MM.1S (cell line): ENCODE measurements around the gene SPOCK2.

Experiments used
- DNase-seq: peaks from one replicate; pipeline ENCODE4 v3.0.0-alpha.2; 2015
- H2AFZ ChIP-seq: fragments of 300-600 bp; sonication (generic); 2 replicates; pipeline ENCODE4 v1.6.0; 2016; ENCODE audit warnings: antibody characterized with exemption, low read length
- H3F3A ChIP-seq: fragments of 300-600 bp; sonication (generic); 2 replicates; pipeline ENCODE4 v1.6.1; 2016; ENCODE audit warnings: mild to moderate bottlenecking, antibody characterized with exemption, low read length, moderate library complexity, mixed read lengths; ENCODE audit not compliant: insufficient read depth
- H3K27ac ChIP-seq: fragments of 300-600 bp; sonication (generic); 2 replicates; pipeline ENCODE4 v1.5.1; 2016; ENCODE audit warnings: mild to moderate bottlenecking, low read length
- H3K27me3 ChIP-seq: fragments of 300-600 bp; sonication (generic); replicated peaks from 2 replicates; pipeline ENCODE4 v1.6.0; 2016; ENCODE audit warnings: low read length; ENCODE audit not compliant: insufficient read depth
- H3K36me3 ChIP-seq: fragments of 300-600 bp; sonication (generic); replicated peaks from 2 replicates; pipeline ENCODE4 v1.6.1; 2016; ENCODE audit warnings: mild to moderate bottlenecking, low read length, mixed read lengths; ENCODE audit not compliant: insufficient read depth
- H3K4me1 ChIP-seq: fragments of 300-600 bp; sonication (generic); 2 replicates; pipeline ENCODE4 v1.6.1; 2016; ENCODE audit warnings: low read length, mixed read lengths
- H3K4me2 ChIP-seq: fragments of 300-600 bp; sonication (generic); 2 replicates; pipeline ENCODE4 v1.6.0; 2016; ENCODE audit warnings: low read depth, low read length
- H3K4me3 ChIP-seq: fragments of 300-600 bp; sonication (generic); 2 replicates; pipeline ENCODE4 v1.5.1; 2016; ENCODE audit warnings: low read length, mixed read lengths
- H3K79me2 ChIP-seq: fragments of 300-600 bp; sonication (generic); 2 replicates; pipeline ENCODE4 v1.6.1; 2016; ENCODE audit warnings: mixed run types, low read length, mixed read lengths
- H3K9ac ChIP-seq: fragments of 300-600 bp; sonication (generic); 2 replicates; pipeline ENCODE4 v1.6.1; 2016; ENCODE audit warnings: low read length, mixed read lengths
- H3K9me2 ChIP-seq: fragments of 300-600 bp; sonication (generic); replicated peaks from 2 replicates; pipeline ENCODE4 v1.6.1; 2016; ENCODE audit warnings: mild to moderate bottlenecking, low read length, mixed read lengths; ENCODE audit not compliant: insufficient read depth
- H3K9me3 ChIP-seq: fragments of 300-600 bp; sonication (generic); replicated peaks from 2 replicates; pipeline ENCODE4 v1.6.1; 2016; ENCODE audit warnings: mild to moderate bottlenecking, low read length, mixed read lengths; ENCODE audit not compliant: insufficient read depth
- H4K20me1 ChIP-seq: fragments of 300-600 bp; sonication (generic); 2 replicates; pipeline ENCODE4 v1.6.1; 2016; ENCODE audit warnings: mild to moderate bottlenecking, low read length, moderate library complexity, mixed read lengths; ENCODE audit not compliant: insufficient read depth
- EZH2 ChIP-seq: fragments of 300-600 bp; sonication (generic); optimal IDR thresholded peaks from 2 replicates; pipeline ENCODE3; 2017; ENCODE audit warnings: low read depth, mild to moderate bottlenecking, antibody characterized with exemption, low read length, mixed read lengths
- EZH2phosphoT487 ChIP-seq: fragments of 300-600 bp; sonication (generic); IDR thresholded peaks from 2 replicates; pipeline ENCODE4 v1.6.1; 2018; ENCODE audit warnings: antibody characterized with exemption, low read length
- TF ChIP-seq, protein P1 (sequence below): fragments of 300-600 bp; sonication (generic); IDR thresholded peaks from 2 replicates; pipeline ENCODE4 v1.5.1; 2016; ENCODE audit warnings: antibody characterized with exemption, low read length, mixed read lengths

The SPOCK2 gene

DNA sequence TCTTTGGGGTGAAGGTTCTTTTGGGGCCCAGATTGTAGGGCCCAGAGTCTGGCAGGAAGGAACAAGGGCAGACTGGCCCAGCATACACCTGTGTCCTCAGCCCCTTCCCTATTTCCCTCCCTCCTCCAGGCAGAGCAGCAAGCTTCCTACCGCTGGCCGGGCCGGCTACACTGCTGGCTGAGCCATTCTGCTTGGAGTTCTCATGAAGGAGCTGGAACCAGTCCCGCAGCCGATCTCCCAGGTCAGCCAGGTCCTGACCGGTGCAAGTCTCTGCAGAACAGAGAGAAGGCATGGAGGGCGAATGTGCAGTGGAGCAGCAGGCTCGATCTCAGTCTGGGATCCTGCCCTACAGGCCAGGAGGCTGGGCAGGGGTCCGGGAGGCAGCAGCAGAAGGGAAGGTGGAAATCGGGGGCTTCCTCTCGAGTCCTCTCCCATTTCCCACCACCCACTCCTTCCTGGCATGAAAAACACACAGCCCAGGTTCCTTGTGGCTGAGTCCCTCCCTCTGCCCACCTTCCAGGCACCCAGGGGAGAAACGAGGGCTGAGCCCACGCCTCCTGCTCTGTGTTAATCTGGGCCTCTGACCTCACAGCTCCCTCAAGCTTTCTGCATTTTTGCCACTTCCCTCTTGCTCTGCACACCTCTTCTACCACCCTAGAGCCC lies 20.8 kb downstream of the SPOCK2 start:
- Histone ChIP-seq H3K27ac (no peak overlapping the region), H3K9me2 (no peaks in the 10 kb centered on the region), H3K4me1 (peaks cover 11% of the 10 kb centered on the region), H3K4me3 (no peak overlapping the region), H3F3A (no peaks in the 10 kb centered on the region), H2AFZ (no peak overlapping the region), H3K9ac (no peak overlapping the region), H3K79me2 (no peaks in the 10 kb centered on the region), H3K27me3 (no peaks in the 10 kb centered on the region), H4K20me1 (no peaks in the 10 kb centered on the region), H3K4me2 (no peak overlapping the region), H3K36me3 (no peaks in the 10 kb centered on the region), H3K9me3 (no peaks in the 10 kb centered on the region)
- TF ChIP-seq EZH2phosphoT487 = no peak
- TF ChIP-seq, protein P1, sequence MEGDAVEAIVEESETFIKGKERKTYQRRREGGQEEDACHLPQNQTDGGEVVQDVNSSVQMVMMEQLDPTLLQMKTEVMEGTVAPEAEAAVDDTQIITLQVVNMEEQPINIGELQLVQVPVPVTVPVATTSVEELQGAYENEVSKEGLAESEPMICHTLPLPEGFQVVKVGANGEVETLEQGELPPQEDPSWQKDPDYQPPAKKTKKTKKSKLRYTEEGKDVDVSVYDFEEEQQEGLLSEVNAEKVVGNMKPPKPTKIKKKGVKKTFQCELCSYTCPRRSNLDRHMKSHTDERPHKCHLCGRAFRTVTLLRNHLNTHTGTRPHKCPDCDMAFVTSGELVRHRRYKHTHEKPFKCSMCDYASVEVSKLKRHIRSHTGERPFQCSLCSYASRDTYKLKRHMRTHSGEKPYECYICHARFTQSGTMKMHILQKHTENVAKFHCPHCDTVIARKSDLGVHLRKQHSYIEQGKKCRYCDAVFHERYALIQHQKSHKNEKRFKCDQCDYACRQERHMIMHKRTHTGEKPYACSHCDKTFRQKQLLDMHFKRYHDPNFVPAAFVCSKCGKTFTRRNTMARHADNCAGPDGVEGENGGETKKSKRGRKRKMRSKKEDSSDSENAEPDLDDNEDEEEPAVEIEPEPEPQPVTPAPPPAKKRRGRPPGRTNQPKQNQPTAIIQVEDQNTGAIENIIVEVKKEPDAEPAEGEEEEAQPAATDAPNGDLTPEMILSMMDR = no peak
- no peak for TF ChIP-seq EZH2
- DNase-seq = no peak

DNA sequence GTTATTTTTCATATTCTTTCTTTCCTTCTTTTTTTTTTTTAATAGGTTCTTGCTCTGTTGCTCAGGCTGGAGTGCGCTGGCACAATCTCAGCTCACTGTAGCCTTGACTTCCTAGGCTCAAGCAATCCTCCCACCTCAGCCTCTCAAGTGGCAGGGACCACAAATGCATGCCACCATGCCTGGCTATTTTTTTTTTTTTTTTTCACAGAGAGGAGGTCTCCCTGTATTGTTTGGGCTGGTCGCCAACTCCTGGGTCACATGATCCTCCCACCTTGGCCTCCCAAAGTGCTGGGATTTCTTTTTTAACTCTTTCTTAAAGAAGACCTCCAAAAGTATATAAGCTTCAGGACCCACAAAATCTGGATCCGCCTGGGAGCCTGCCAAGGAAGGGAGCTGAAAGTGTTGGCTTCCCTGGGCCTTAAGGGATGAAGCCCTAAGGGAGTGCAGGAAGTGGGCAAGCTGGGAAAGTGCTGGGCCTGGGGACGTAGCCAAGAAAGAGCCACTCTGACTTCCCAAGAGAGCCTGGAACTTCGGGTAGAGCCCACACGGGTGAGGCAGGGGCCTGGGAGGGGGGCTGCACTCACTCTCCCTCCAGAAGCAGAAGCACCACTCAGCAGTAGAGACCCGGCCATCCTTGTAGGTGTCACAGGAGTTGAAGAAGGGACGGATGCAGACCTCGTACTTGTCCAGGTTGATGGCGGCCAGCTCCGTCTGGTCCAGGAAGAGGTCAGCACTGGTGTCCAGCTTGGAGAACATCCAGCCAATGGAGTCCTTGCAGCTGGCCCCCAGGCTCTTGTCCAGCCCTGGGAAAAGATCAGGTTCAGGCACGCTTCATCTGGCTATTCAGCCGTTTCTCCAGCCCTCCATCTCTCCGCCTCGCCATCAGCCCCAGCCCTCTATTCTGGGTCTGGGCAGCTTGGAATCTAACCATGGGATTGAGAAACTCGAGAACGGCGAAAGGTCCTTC lies 21.8 kb downstream of the SPOCK2 start:
- H3K27me3 ChIP-seq = no peaks in the 10 kb centered on the region
- no peaks in the 10 kb centered on the region for H3K79me2 ChIP-seq
- H2AFZ ChIP-seq = no peak overlapping the region
- no peaks in the 10 kb centered on the region for H4K20me1 ChIP-seq
- H3F3A ChIP-seq = no peaks in the 10 kb centered on the region
- no peaks in the 10 kb centered on the region for H3K9me2 ChIP-seq
- no peaks in the 10 kb centered on the region for H3K9me3 ChIP-seq
- no peak overlapping the region for H3K27ac ChIP-seq
- no peaks in the 10 kb centered on the region for H3K36me3 ChIP-seq
- TF ChIP-seq EZH2phosphoT487 (no peak), EZH2 (no peak)
- TF ChIP-seq, protein P1 = no peak
- no peak overlapping the region for H3K4me2 ChIP-seq
- H3K4me1 ChIP-seq = peaks cover 11% of the 10 kb centered on the region
- no peak overlapping the region for H3K4me3 ChIP-seq
- DNase-seq = no peak
- no peak overlapping the region for H3K9ac ChIP-seq

DNA sequence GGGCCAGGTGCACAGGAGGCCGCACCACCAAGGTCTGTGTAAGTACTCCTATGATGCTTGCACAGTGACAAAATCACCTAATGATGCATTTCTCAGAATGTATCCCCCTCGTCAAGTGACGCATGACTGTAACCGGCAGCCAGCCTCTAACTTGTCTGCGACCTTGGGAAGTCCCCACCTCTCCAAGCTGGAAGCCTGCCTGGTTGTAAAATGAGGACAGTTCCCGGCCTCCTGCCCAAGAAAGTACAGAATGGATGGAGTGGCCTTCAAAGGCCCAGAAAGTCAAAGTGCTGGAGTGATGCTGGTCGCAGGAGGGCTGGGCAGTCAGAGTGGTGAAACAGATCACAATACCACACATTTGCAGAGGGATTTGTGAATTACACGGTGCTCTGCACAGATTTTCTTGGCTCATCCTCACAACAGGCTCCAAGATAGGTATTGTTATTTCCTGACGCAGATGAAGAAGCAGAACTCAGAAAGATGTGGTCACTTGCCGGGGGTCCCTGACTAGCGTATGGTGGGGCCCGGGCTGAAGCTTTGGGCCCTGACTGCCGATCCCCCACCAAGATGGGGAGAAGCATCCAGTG lies 22.8 kb downstream of the SPOCK2 start:
- H3K4me1 ChIP-seq = peaks cover 8% of the 10 kb centered on the region
- H3K9me2 ChIP-seq = no peaks in the 10 kb centered on the region
- H3K9ac ChIP-seq = no peak overlapping the region
- H3K79me2 ChIP-seq = no peaks in the 10 kb centered on the region
- no peak overlapping the region for H3K27ac ChIP-seq
- H4K20me1 ChIP-seq = no peaks in the 10 kb centered on the region
- H3K4me3 ChIP-seq = no peak overlapping the region
- H3K4me2 ChIP-seq = no peak overlapping the region
- no peaks in the 10 kb centered on the region for H3F3A ChIP-seq
- no peaks in the 10 kb centered on the region for H3K36me3 ChIP-seq
- TF ChIP-seq EZH2 (no peak), EZH2phosphoT487 (no peak)
- TF ChIP-seq, protein P1 = no peak
- DNase-seq = no peak
- H2AFZ ChIP-seq = no peak overlapping the region
- H3K9me3 ChIP-seq = no peaks in the 10 kb centered on the region
- no peaks in the 10 kb centered on the region for H3K27me3 ChIP-seq
